Measurements from ENCODE around the gene GPR15LG. TPM values are rescaled to one million over a fixed set of nuclear protein-coding genes. Genes with fewer than 3 reads are reported as not detected.

GPR15LG gene
- total RNA-seq, 1 experiment from 2014 or later: not detected

- no TSS peak for BruUV-seq (replicated peaks)
Measured at GRCh38 chr10:84152769-84153168, 20.8 kb upstream of the GPR15LG start.

GRCh38 chr10:84155521-84155920 is 18.1 kb upstream of the GPR15LG start:
- POLR2A ChIA-PET: no interaction called here

More at GRCh38 chr10:84152769-84153168, 20.8 kb upstream of the GPR15LG start:
- RAD21 ChIA-PET (ENCODE audit: low non-redundant PET in 1 of 2, low total read pairs in 2 of 2, uncharacterized antibody in 2 of 2, unreplicated experiment in 2 of 2): no interaction called here
- POLR2A ChIA-PET: no interaction called here
- Histone ChIP-seq H3K27ac (ENCODE audit: low read depth, low read length) (no peak overlapping the region), H3K4me1 (ENCODE audit: control insufficient read depth in 1 of 2, insufficient read depth in 2 of 2, low read length in 2 of 2) (no peaks in the 10 kb centered on the region), H3K36me3 (ENCODE audit: control insufficient read depth in 1 of 2, insufficient read depth in 2 of 2, low read length in 2 of 2) (peaks cover 48 to 50% of the 10 kb centered on the region in 2 experiments), H4K20me1 (ENCODE audit: insufficient read depth) (no peaks in the 10 kb centered on the region), H3K4me3 (replicated peaks in 1 of 2; ENCODE audit: low read depth in 1 of 2, low read length in 2 of 2) (no peak overlapping the region), H2AFZ (ENCODE audit: low read depth, low read length, poor library complexity, severe bottlenecking) (no peak overlapping the region), H3K27me3 (ENCODE audit: insufficient read depth, low read length) (no peaks in the 10 kb centered on the region), H3K9me3 (ENCODE audit: control insufficient read depth in 1 of 2, insufficient read depth in 1 of 2, low read depth in 1 of 2, low read length in 2 of 2) (no peaks in the 10 kb centered on the region), H3K9me2 (ENCODE audit: insufficient read depth) (no peaks in the 10 kb centered on the region), H3K79me2 (ENCODE audit: insufficient read depth, low read length) (peaks cover 15% of the 10 kb centered on the region), H3K4me2 (ENCODE audit: low read length) (no peak overlapping the region), H3K9ac (ENCODE audit: low read length) (no peak overlapping the region)
- intact Hi-C loops (cut with micrococcal nuclease): no loop called here
- TF ChIP-seq MAX (IDR thresholded peaks at IDR 0.05) (no peak), CEBPB (IDR thresholded peaks at IDR 0.05; ENCODE audit: low read depth) (no peak), CBX3 (IDR thresholded peaks at IDR 0.05; ENCODE audit: low read depth) (no peak)
- no peak for ATAC-seq
- no peak for DNase-seq (ENCODE audit: low read depth, low spot score)
- CTCF ChIA-PET: no interaction called here

More at GRCh38 chr10:84155521-84155920, 18.1 kb upstream of the GPR15LG start:
- Histone ChIP-seq H3K9ac (ENCODE audit: low read length) (no peak overlapping the region), H3K4me3 (replicated peaks in 1 of 2; ENCODE audit: low read depth in 1 of 2, low read length in 2 of 2) (no peak overlapping the region), H3K27ac (ENCODE audit: low read depth, low read length) (no peak overlapping the region), H2AFZ (ENCODE audit: low read depth, low read length, poor library complexity, severe bottlenecking) (no peak overlapping the region), H3K9me2 (ENCODE audit: insufficient read depth) (no peaks in the 10 kb centered on the region), H3K9me3 (ENCODE audit: control insufficient read depth in 1 of 2, insufficient read depth in 1 of 2, low read depth in 1 of 2, low read length in 2 of 2) (no peaks in the 10 kb centered on the region), H4K20me1 (ENCODE audit: insufficient read depth) (no peaks in the 10 kb centered on the region), H3K36me3 (ENCODE audit: control insufficient read depth in 1 of 2, insufficient read depth in 2 of 2, low read length in 2 of 2) (peaks cover 30 to 32% of the 10 kb centered on the region in 2 experiments; a peak in 3 of 4 replicates), H3K4me2 (ENCODE audit: low read length) (no peak overlapping the region), H3K27me3 (ENCODE audit: insufficient read depth, low read length) (no peaks in the 10 kb centered on the region), H3K4me1 (ENCODE audit: control insufficient read depth in 1 of 2, insufficient read depth in 2 of 2, low read length in 2 of 2) (no peaks in the 10 kb centered on the region), H3K79me2 (ENCODE audit: insufficient read depth, low read length) (peaks cover 3% of the 10 kb centered on the region; the same call in 1 of the 2 replicates)
- ChIA-PET RAD21 (ENCODE audit: low non-redundant PET in 1 of 2, low total read pairs in 2 of 2, uncharacterized antibody in 2 of 2, unreplicated experiment in 2 of 2) (no interaction called here), CTCF (no interaction called here)
- DNase-seq (ENCODE audit: low read depth, low spot score): no peak
- no peak for ATAC-seq
- BruUV-seq (replicated peaks): no TSS peak
- TF ChIP-seq CEBPB (IDR thresholded peaks at IDR 0.05; ENCODE audit: low read depth): no peak
- TF ChIP-seq EZH2phosphoT487 (IDR thresholded peaks at IDR 0.05; ENCODE audit: borderline replicate concordance): no peak
- no peak for TF ChIP-seq CBX3 (IDR thresholded peaks at IDR 0.05; ENCODE audit: low read depth)
- TF ChIP-seq POLR2A (IDR thresholded peaks at IDR 0.05; ENCODE audit: borderline replicate concordance, extremely low read depth, insufficient read depth, insufficient read length): no peak
- TF ChIP-seq ZNF274 (IDR thresholded peaks at IDR 0.05; ENCODE audit: low read depth, low read length): no peak
- TF ChIP-seq EZH2 (IDR thresholded peaks at IDR 0.05): no peak
- TF ChIP-seq EGR1 (IDR thresholded peaks at IDR 0.05; ENCODE audit: low read depth): no peak
- no peak for TF ChIP-seq SP1 (IDR thresholded peaks at IDR 0.05; ENCODE audit: low read depth)
- TF ChIP-seq ATF3 (IDR thresholded peaks at IDR 0.05): no peak
- no peak for TF ChIP-seq TCF7L2 (IDR thresholded peaks at IDR 0.05; ENCODE audit: borderline replicate concordance, extremely low read depth, insufficient read depth, insufficient read length)
- no peak for TF ChIP-seq REST (IDR thresholded peaks at IDR 0.05; ENCODE audit: low read depth)
- TF ChIP-seq RAD21 (IDR thresholded peaks at IDR 0.05; ENCODE audit: low read depth): no peak
- no peak for TF ChIP-seq SRF (IDR thresholded peaks at IDR 0.05; ENCODE audit: low read depth)
- TF ChIP-seq ELF1 (IDR thresholded peaks at IDR 0.05; ENCODE audit: borderline replicate concordance, low read depth): no peak
- no peak for TF ChIP-seq JUND (IDR thresholded peaks at IDR 0.05)
- TF ChIP-seq YY1 (IDR thresholded peaks at IDR 0.05; ENCODE audit: extremely low read depth, insufficient replicate concordance, low read depth, low read length): no peak
- no peak for TF ChIP-seq SIN3A (IDR thresholded peaks at IDR 0.05; ENCODE audit: low read depth)
- intact Hi-C loops (cut with micrococcal nuclease): no loop called here
